D341Med (cell line): Measurements from ENCODE around the gene LENG8.
"Not testable (repeated sequence)": the region's sequence is repeated elsewhere in the genome, so short reads cannot be mapped to it uniquely, and the experiment has no call there.

Experiments
- DNase-seq: peaks from one replicate; pipeline ENCODE4 v3.0.0; 2012; ENCODE audit warnings: low spot score

Gene LENG8

GRCh38 chr19:54462047-54462654 is 13.2 kb downstream of the LENG8 start:
- no peak for DNase-seq

GRCh38 chr19:54462655-54463530 is 13.9 kb downstream of the LENG8 start:
- DNase-seq: peak; percentile 65

GRCh38 chr19:54463531-54464043 is 14.6 kb downstream of the LENG8 start, which contains the start of gene LENG9:
Gene LENG9 (minus strand): TSS chr19:54463778. CDS start chr19:54463526, 252 bp downstream.
- peak; percentile 78 for DNase-seq

GRCh38 chr19:54464044-54464629 is 15.1 kb downstream of the LENG8 start:
- DNase-seq: peak; percentile 64

- DNase-seq: peak; percentile 93
Measured at GRCh38 chr19:54464630-54465425, 15.8 kb downstream of the LENG8 start.

GRCh38 chr19:54465426-54466109 is 16.6 kb downstream of the LENG8 start:
- DNase-seq: peak; percentile 45

- DNase-seq: not testable (repeated sequence)
Measured at GRCh38 chr19:54466110-54466480, 17.1 kb downstream of the LENG8 start.

GRCh38 chr19:54469496-54469934 is 20.5 kb downstream of the LENG8 start:
- no peak for DNase-seq

GRCh38 chr19:54470276-54470887 is 21.4 kb downstream of the LENG8 start:
- DNase-seq: no peak

- no peak for DNase-seq
Measured at GRCh38 chr19:54470991-54471782, 22.2 kb downstream of the LENG8 start.

GRCh38 chr19:54473071-54473891 is 24.3 kb downstream of the LENG8 start, which contains the start of gene CDC42EP5:
Gene CDC42EP5 (minus strand): TSS chr19:54473296. CDS start chr19:54465547, 7,749 bp downstream.
- no peak for DNase-seq

- DNase-seq: no peak
Measured at GRCh38 chr19:54473892-54474372, 24.9 kb downstream of the LENG8 start.

GRCh38 chr19:54475706-54476105 is 26.7 kb downstream of the LENG8 start:
- DNase-seq: no peak

- no peak for DNase-seq
Measured at GRCh38 chr19:54477650-54478049, 28.7 kb downstream of the LENG8 start.

GRCh38 chr19:54478677-54479266 is 29.8 kb downstream of the LENG8 start:
- peak; percentile 58 for DNase-seq

GRCh38 chr19:54480051-54480450 is 31.1 kb downstream of the LENG8 start:
- DNase-seq: no peak

- peak; percentile 73 for DNase-seq
Measured at GRCh38 chr19:54481326-54481930, 32.4 kb downstream of the LENG8 start.

- no peak for DNase-seq
Measured at GRCh38 chr19:54482889-54483288, 33.9 kb downstream of the LENG8 start.
